ENCODE results near the gene STK32B.

DNA sequence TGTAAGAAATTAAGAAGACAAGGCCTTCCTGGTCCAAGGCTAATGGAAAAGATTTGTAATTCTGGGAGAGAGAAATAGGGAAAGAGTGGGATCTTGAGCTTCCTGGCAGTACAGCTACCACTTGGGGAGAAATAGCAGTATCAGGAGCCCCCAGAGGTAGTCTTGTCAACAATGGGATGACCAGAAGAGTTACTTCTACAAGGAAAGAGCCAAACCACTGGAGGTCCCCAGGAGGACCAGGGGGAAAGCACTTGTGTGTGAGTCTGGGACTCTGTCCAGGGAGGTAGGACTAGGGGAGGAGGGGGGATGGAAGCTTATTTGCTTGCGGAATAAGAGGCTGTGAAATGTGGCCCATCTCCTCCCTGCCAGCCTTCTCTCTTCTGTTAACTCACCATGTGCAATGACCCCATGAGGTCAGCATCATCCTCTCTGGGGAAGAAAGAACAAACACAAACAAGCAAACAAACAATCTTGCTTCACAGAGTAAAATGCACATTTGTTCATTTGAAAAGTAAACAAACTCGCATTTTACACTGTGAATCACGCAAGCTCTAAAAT lies 160.1 kb downstream of the STK32B start:
- TF ChIP-seq, protein P1, sequence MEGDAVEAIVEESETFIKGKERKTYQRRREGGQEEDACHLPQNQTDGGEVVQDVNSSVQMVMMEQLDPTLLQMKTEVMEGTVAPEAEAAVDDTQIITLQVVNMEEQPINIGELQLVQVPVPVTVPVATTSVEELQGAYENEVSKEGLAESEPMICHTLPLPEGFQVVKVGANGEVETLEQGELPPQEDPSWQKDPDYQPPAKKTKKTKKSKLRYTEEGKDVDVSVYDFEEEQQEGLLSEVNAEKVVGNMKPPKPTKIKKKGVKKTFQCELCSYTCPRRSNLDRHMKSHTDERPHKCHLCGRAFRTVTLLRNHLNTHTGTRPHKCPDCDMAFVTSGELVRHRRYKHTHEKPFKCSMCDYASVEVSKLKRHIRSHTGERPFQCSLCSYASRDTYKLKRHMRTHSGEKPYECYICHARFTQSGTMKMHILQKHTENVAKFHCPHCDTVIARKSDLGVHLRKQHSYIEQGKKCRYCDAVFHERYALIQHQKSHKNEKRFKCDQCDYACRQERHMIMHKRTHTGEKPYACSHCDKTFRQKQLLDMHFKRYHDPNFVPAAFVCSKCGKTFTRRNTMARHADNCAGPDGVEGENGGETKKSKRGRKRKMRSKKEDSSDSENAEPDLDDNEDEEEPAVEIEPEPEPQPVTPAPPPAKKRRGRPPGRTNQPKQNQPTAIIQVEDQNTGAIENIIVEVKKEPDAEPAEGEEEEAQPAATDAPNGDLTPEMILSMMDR (IDR thresholded peaks at IDR 0.05): no peak
- TF ChIP-seq ZFX (IDR thresholded peaks at IDR 0.05; ENCODE audit: borderline replicate concordance): no peak

Data from 22Rv1 (cell line).